Endothelial cell of umbilical vein (primary cell): ENCODE results near the gene RNASE8. TPM values are rescaled to one million over a fixed set of nuclear protein-coding genes. Genes with fewer than 3 reads are reported as not detected.

Source experiments
- BruUV-seq: library from RNA; stranded (reverse); fragments of 400-500 nt; replicated peaks from 2 replicates; lab custom pipeline; 2021; lab: Mats Ljungman, UMichigan
- CTCF ChIA-PET: fragments of 300-600, 350-600 bp; sonication (Branson Sonifier 250); formaldehyde crosslinking; loops from one replicate; lab custom pipeline; 2021; ENCODE audit warnings: antibody characterized with exemption, inconsistent platforms; lab: Charles Lee
- POLR2A ChIA-PET: fragments of 300-600, 350-600 bp; sonication (Branson Sonifier 250); formaldehyde crosslinking; loops from one replicate; lab custom pipeline; 2021; ENCODE audit warnings: antibody characterized with exemption, inconsistent platforms; lab: Charles Lee
- DNase-seq: peaks from one replicate; pipeline ENCODE4 v3.0.0-alpha.2; 2011; ENCODE audit warnings: low read depth, low spot score
- FAIRE-seq: peaks from 2 replicates; lab custom pipeline; 2011; peaks lifted over from hg19 to GRCh38; lab: Jason Lieb, UNC
- H2AFZ ChIP-seq: 2 replicates; pipeline ENCODE4 v1.6.0; 2012; ENCODE audit warnings: low read depth, low read length, control low read depth, inconsistent platforms
- H3K27ac ChIP-seq: 2 replicates; pipeline ENCODE4 v1.5.1; 2011; ENCODE audit warnings: low read depth, mild to moderate bottlenecking, control low read depth, low read length, moderate library complexity; ENCODE audit not compliant: insufficient read depth
- H3K27me3 ChIP-seq, 2 experiments: 2 replicates each; pipeline versions ENCODE4 v1.6.0 to v1.6.1; 2011; ENCODE audit warnings: low read length in 2 of 2, mixed read lengths in 1 of 2; ENCODE audit not compliant: control insufficient read depth in 2 of 2, insufficient read depth in 2 of 2
- H3K36me3 ChIP-seq, 2 experiments: 2 replicates in 1 of 2; 3 replicates in 1 of 2; pipeline ENCODE4 v1.5.1; 2011; ENCODE audit warnings: low read length in 2 of 2, mild to moderate bottlenecking in 1 of 2, moderate library complexity in 1 of 2; ENCODE audit not compliant: control insufficient read depth in 2 of 2, insufficient read depth in 2 of 2; ENCODE audit errors: extremely low read depth in 1 of 2
- H3K4me1 ChIP-seq: 3 replicates; pipeline ENCODE4 v1.5.1; 2011; ENCODE audit warnings: mild to moderate bottlenecking, low read length; ENCODE audit not compliant: control insufficient read depth, insufficient read depth; ENCODE audit errors: extremely low read depth
- H3K4me2 ChIP-seq: 2 replicates; pipeline ENCODE4 v1.6.1; 2011; ENCODE audit warnings: low read length, control low read depth, mixed read lengths; ENCODE audit not compliant: insufficient read depth
- H3K4me3 ChIP-seq, 3 experiments: fragments of 200-600 bp in 1 of 3; sonication (generic), shearing (Covaris generic) in 1 of 3; replicated peaks in 1 of 3; 2 replicates each; pipeline ENCODE4 v1.5.1; 2011 to 2016; ENCODE audit warnings: control low read depth in 3 of 3, low read length in 3 of 3, mild to moderate bottlenecking in 2 of 3, inconsistent platforms in 1 of 3, low read depth in 1 of 3, moderate library complexity in 1 of 3; ENCODE audit not compliant: insufficient read depth in 1 of 3
- H3K79me2 ChIP-seq: 2 replicates; pipeline ENCODE4 v1.6.0; 2012; ENCODE audit warnings: low read length, inconsistent platforms; ENCODE audit not compliant: control insufficient read depth, insufficient read depth
- H3K9ac ChIP-seq: replicated peaks from 2 replicates; pipeline ENCODE3; 2011; ENCODE audit warnings: low read length, control low read depth; ENCODE audit not compliant: insufficient read depth; ENCODE audit errors: extremely low read depth
- H3K9me1 ChIP-seq: replicated peaks from 3 replicates; pipeline ENCODE4 v1.6.0; 2011; ENCODE audit warnings: mild to moderate bottlenecking, low read length; ENCODE audit not compliant: control insufficient read depth, insufficient read depth; ENCODE audit errors: extremely low read depth
- H3K9me3 ChIP-seq: replicated peaks from 2 replicates; pipeline ENCODE4 v1.5.1; 2012; ENCODE audit warnings: low read length, inconsistent platforms; ENCODE audit not compliant: control insufficient read depth, insufficient read depth
- H4K20me1 ChIP-seq: replicated peaks from 2 replicates; pipeline ENCODE3; 2011; ENCODE audit warnings: mild to moderate bottlenecking, low read length; ENCODE audit not compliant: control insufficient read depth, insufficient read depth; ENCODE audit errors: extremely low read depth
- CTCF ChIP-seq, 2 donors: IDR thresholded peaks; 1 replicate in 1 of 2; 2 replicates in 1 of 2; pipeline ENCODE4 v1.5.1; 2011; ENCODE audit warnings: low read length in 2 of 2, mild to moderate bottlenecking in 2 of 2, moderate library complexity in 2 of 2, control low read depth in 1 of 2, inconsistent platforms in 1 of 2, low read depth in 1 of 2; ENCODE audit not compliant: insufficient read depth in 1 of 2; ENCODE audit errors: extremely low read depth in 1 of 2
- EZH2 ChIP-seq: IDR thresholded peaks from 2 replicates; pipeline ENCODE4 v1.6.1; 2012; ENCODE audit warnings: borderline replicate concordance, low read depth, mild to moderate bottlenecking, moderate library complexity, low read length, inconsistent platforms; ENCODE audit not compliant: severe bottlenecking
- FOS ChIP-seq: IDR thresholded peaks from 2 replicates; pipeline ENCODE4 v1.6.1; 2011; ENCODE audit warnings: mild to moderate bottlenecking, low read length, moderate library complexity, borderline replicate concordance; ENCODE audit not compliant: insufficient read depth
- GATA2 ChIP-seq: IDR thresholded peaks from 2 replicates; pipeline ENCODE4 v1.7.0; 2011; ENCODE audit warnings: low read depth, mild to moderate bottlenecking, moderate library complexity, mixed read lengths, low read length; ENCODE audit not compliant: insufficient read length, insufficient read depth
- JUN ChIP-seq: IDR thresholded peaks from 2 replicates; pipeline ENCODE4 v1.6.1; 2011; ENCODE audit warnings: borderline replicate concordance, low read depth; ENCODE audit not compliant: insufficient read length, insufficient read depth
- MAX ChIP-seq: IDR thresholded peaks from 2 replicates; pipeline ENCODE4 v1.6.1; 2011; ENCODE audit not compliant: insufficient read depth, insufficient read length
- MYC ChIP-seq: IDR thresholded peaks from one replicate; pipeline ENCODE4 v1.6.1; 2011; ENCODE audit warnings: mild to moderate bottlenecking, low read depth, low read length
- POLR2A ChIP-seq: IDR thresholded peaks from 2 replicates; pipeline ENCODE4 v1.6.1; 2012; ENCODE audit warnings: low read depth, mild to moderate bottlenecking, control low read depth, low read length
- POLR2AphosphoS5 ChIP-seq: IDR thresholded peaks from 2 replicates; pipeline ENCODE4 v1.6.1; 2012; ENCODE audit warnings: low read depth, mild to moderate bottlenecking, control low read depth, low read length, moderate library complexity; ENCODE audit not compliant: insufficient read depth
- dilution Hi-C: fragments of 300-500 bp; cut with MboI; formaldehyde crosslinking; loops from one replicate; pipeline ENCODE4 v1.15.0; 2019; ENCODE audit warnings: low sequenced_read_pairs; ENCODE audit not compliant: extremely low pct_ligation_motif_present
- intact Hi-C: fragments of 100-400 bp; cut with micrococcal nuclease; formaldehyde crosslinking; loops from one replicate; pipeline ENCODE4 v1.10.0; 2022
- polyA plus RNA-seq, 4 experiments: library from polyadenylated mRNA; depleted of rRNA in 3 of 4; stranded (reverse) in 3 of 4; unstranded in 1 of 4; fragments of >200 nt; gene quantifications; 2 replicates each; pipeline versions ENCODE4 v1.2.1 to v1.2.3, GENCODE V29; 2011 to 2012; ENCODE audit warnings: missing spikeins in 1 of 4
- total RNA-seq: library from RNA; stranded (reverse); gene quantifications from 2 replicates; pipeline ENCODE4 v1.2.3, GENCODE V29; 2021

Gene RNASE8
- total and polyA plus RNA-seq, 2 donors (not counting 3 experiments of a cell fraction or from before 2014, with no cell fraction given), result not detected

- FAIRE-seq (no peak), DNase-seq (no peak)
- CTCF ChIA-PET, result interaction anchor here (1.4 to 7.4 kb wide), 4 partner anchors 12 to 87 kb away, joined by 5 to 214 read pairs (median 8); partner anchors contain the start of gene RNASE7
- no peak for TF ChIP-seq FOS
- no peak for TF ChIP-seq POLR2A
- TF ChIP-seq MAX, result no peak
- no peak for TF ChIP-seq MYC
- TF ChIP-seq JUN, result no peak
- TF ChIP-seq EZH2, result no peak
- TF ChIP-seq CTCF (IDR thresholded peaks at IDR 0.05; ENCODE audit: extremely low read depth in 1 of 2, insufficient read depth in 1 of 2, low read depth in 1 of 2, low read length in 2 of 2), result no peak
- no peak for TF ChIP-seq GATA2
- no peak for TF ChIP-seq POLR2AphosphoS5
- POLR2A ChIA-PET, result no interaction called here
- Histone ChIP-seq H3K4me3 (no peak overlapping the region), H4K20me1 (no peaks in the 10 kb centered on the region), H3K9me3 (no peaks in the 10 kb centered on the region), H3K9ac (no peak overlapping the region), H3K4me1 (no peaks in the 10 kb centered on the region), H2AFZ (no peak overlapping the region), H3K27me3 (peaks cover 18 to 28% of the 10 kb centered on the region in 2 experiments), H3K36me3 (no peaks in the 10 kb centered on the region), H3K79me2 (no peaks in the 10 kb centered on the region), H3K4me2 (no peak overlapping the region), H3K9me1 (no peaks in the 10 kb centered on the region), H3K27ac (no peak overlapping the region)
- dilution Hi-C loops, result no loop called here
- intact Hi-C loops, result no loop called here
- BruUV-seq, result no TSS peak
Measured at GRCh38 chr14:21017528-21018245, 39.9 kb upstream of the RNASE8 start.
